Skeletal muscle cell (primary cell): ENCODE measurements around the gene NRXN3.
"Not testable (repeated sequence)": the region's sequence is repeated elsewhere in the genome, so short reads cannot be mapped to it uniquely, and the experiment has no call there.

Experiments used
- DNase-seq: peaks from one replicate; pipeline ENCODE4 v3.0.0-alpha.2; 2010; ENCODE audit warnings: low read depth
- H3K4me3 ChIP-seq: 2 replicates; pipeline ENCODE4 v1.5.1; 2011; ENCODE audit warnings: low read depth, mild to moderate bottlenecking, control low read depth, low read length, moderate library complexity

Gene NRXN3

GRCh38 chr14:78985668-78986381 lies 815.7 kb downstream of the NRXN3 start:
- DNase-seq = peak; percentile 10
- H3K4me3 ChIP-seq = no peak overlapping the region

GRCh38 chr14:78986989-78987388 lies 816.8 kb downstream of the NRXN3 start:
- no peak for DNase-seq
- H3K4me3 ChIP-seq = no peak overlapping the region

- no peak for DNase-seq
Observed at GRCh38 chr14:78989221-78989620, 819.0 kb downstream of the NRXN3 start.

GRCh38 chr14:78992867-78993266 lies 822.7 kb downstream of the NRXN3 start:
- DNase-seq = no peak
- no peak overlapping the region for H3K4me3 ChIP-seq

More at GRCh38 chr14:78989221-78989620, 819.0 kb downstream of the NRXN3 start:
- no peak overlapping the region for H3K4me3 ChIP-seq

GRCh38 chr14:78997811-78998210 lies 827.6 kb downstream of the NRXN3 start:
- H3K4me3 ChIP-seq = no peak overlapping the region
- DNase-seq = no peak

- H3K4me3 ChIP-seq = no peak overlapping the region
- no peak for DNase-seq
Observed at GRCh38 chr14:79009286-79009685, 839.1 kb downstream of the NRXN3 start.

- peak; percentile 33 for DNase-seq
Observed at GRCh38 chr14:79011091-79011919, 841.1 kb downstream of the NRXN3 start.

GRCh38 chr14:79011920-79012204 lies 841.7 kb downstream of the NRXN3 start:
- DNase-seq = no peak
- no peak overlapping the region for H3K4me3 ChIP-seq

More at GRCh38 chr14:79011091-79011919, 841.1 kb downstream of the NRXN3 start:
- no peak overlapping the region for H3K4me3 ChIP-seq

- no peak overlapping the region for H3K4me3 ChIP-seq
- peak; percentile 91 for DNase-seq
Observed at GRCh38 chr14:79016828-79017505, 846.8 kb downstream of the NRXN3 start.

- H3K4me3 ChIP-seq = no peak overlapping the region
- DNase-seq = no peak
Observed at GRCh38 chr14:79017561-79017960, 847.4 kb downstream of the NRXN3 start.

- no peak overlapping the region for H3K4me3 ChIP-seq
- peak; percentile 32 for DNase-seq
Observed at GRCh38 chr14:79018836-79019235, 848.7 kb downstream of the NRXN3 start.

GRCh38 chr14:79019898-79020297 lies 849.7 kb downstream of the NRXN3 start:
- DNase-seq, H3K4me3 ChIP-seq: not testable (repeated sequence)

GRCh38 chr14:79021766-79022165 lies 851.6 kb downstream of the NRXN3 start:
- no peak overlapping the region for H3K4me3 ChIP-seq
- no peak for DNase-seq

GRCh38 chr14:79027138-79027537 lies 857.0 kb downstream of the NRXN3 start:
- no peak overlapping the region for H3K4me3 ChIP-seq
- no peak for DNase-seq

GRCh38 chr14:79028281-79028680 lies 858.1 kb downstream of the NRXN3 start:
- no peak overlapping the region for H3K4me3 ChIP-seq
- DNase-seq = no peak

GRCh38 chr14:79036441-79036840 lies 866.3 kb downstream of the NRXN3 start:
- no peak for DNase-seq
- no peak overlapping the region for H3K4me3 ChIP-seq

GRCh38 chr14:79037106-79037505 lies 866.9 kb downstream of the NRXN3 start:
- H3K4me3 ChIP-seq = no peak overlapping the region
- no peak for DNase-seq

- no peak overlapping the region for H3K4me3 ChIP-seq
- DNase-seq = no peak
Observed at GRCh38 chr14:79037593-79037992, 867.4 kb downstream of the NRXN3 start.

- H3K4me3 ChIP-seq = no peak overlapping the region
- DNase-seq = no peak
Observed at GRCh38 chr14:79040790-79041189, 870.6 kb downstream of the NRXN3 start.

GRCh38 chr14:79043194-79043889 lies 873.2 kb downstream of the NRXN3 start:
- DNase-seq = no peak
- no peak overlapping the region for H3K4me3 ChIP-seq
